B cell (primary cell): ENCODE measurements around the gene INTS12. TPM values are rescaled to one million over a fixed set of nuclear protein-coding genes. Genes with fewer than 3 reads are reported as not detected.

Source experiments
- ATAC-seq: fragments of 200-7000 bp; cut with Tn5 transposase; one replicate; pipeline ENCODE4 v1.10.0; 2021; ENCODE audit warnings: low read depth, mild to moderate bottlenecking, moderate number of reproducible peaks, moderate library complexity
- CTCF ChIA-PET: fragments of 350-600 bp; sonication (Branson Sonifier 250); formaldehyde crosslinking; loops from one replicate; lab custom pipeline; 2021; ENCODE audit warnings: antibody characterized with exemption, inconsistent platforms; lab: Charles Lee
- POLR2A ChIA-PET: fragments of 350-600 bp; sonication (Branson Sonifier 250); formaldehyde crosslinking; loops from one replicate; lab custom pipeline; 2021; ENCODE audit warnings: antibody characterized with exemption; lab: Charles Lee
- DNase-seq: peaks from one replicate; pipeline ENCODE4 v3.0.0; 2013
- H2AFZ ChIP-seq: 2 replicates; pipeline ENCODE4 v1.6.1; 2012; ENCODE audit warnings: mild to moderate bottlenecking, low read depth, low read length; ENCODE audit not compliant: insufficient read depth, poor library complexity, severe bottlenecking
- H3K27ac ChIP-seq, 2 donors: 1 replicate in 1 of 2; 2 replicates in 1 of 2; pipeline ENCODE4 v1.5.1; 2012 to 2013; ENCODE audit warnings: low read length in 2 of 2, mild to moderate bottlenecking in 2 of 2, moderate library complexity in 1 of 2
- H3K27me3 ChIP-seq, 4 experiments: fragments of 200-600 bp in 1 of 4; sonication (generic) in 1 of 4; replicated peaks in 1 of 4; 1 replicate in 2 of 4; 2 replicates in 2 of 4; pipeline versions ENCODE4 v1.6.1 to v1.7.0; 2013 to 2016; ENCODE audit warnings: low read length in 3 of 4, mild to moderate bottlenecking in 2 of 4, mixed read lengths in 1 of 4, moderate library complexity in 1 of 4; ENCODE audit not compliant: insufficient read depth in 4 of 4, control insufficient read depth in 3 of 4; ENCODE audit errors: control extremely low read depth in 1 of 4
- H3K36me3 ChIP-seq, 2 experiments: replicated peaks in 1 of 2; 1 replicate in 1 of 2; 2 replicates in 1 of 2; pipeline versions ENCODE4 v1.6.1 to v1.7.1; 2013; ENCODE audit warnings: low read length in 1 of 2; ENCODE audit not compliant: insufficient read depth in 2 of 2, control insufficient read depth in 1 of 2; ENCODE audit errors: control extremely low read depth in 1 of 2, extremely low read depth in 1 of 2
- H3K4me1 ChIP-seq, 2 donors: fragments of 200-600 bp in 1 of 2; sonication (generic) in 1 of 2; 1 replicate in 1 of 2; 2 replicates in 1 of 2; pipeline versions ENCODE4 v1.5.1 to v1.6.1; 2013 to 2017; ENCODE audit warnings: low read length in 2 of 2; ENCODE audit not compliant: control insufficient read depth in 2 of 2, insufficient read depth in 2 of 2
- H3K4me2 ChIP-seq: replicated peaks from 2 replicates; pipeline ENCODE3; 2012; ENCODE audit warnings: mild to moderate bottlenecking, low read depth, low read length; ENCODE audit not compliant: poor library complexity, severe bottlenecking
- H3K4me3 ChIP-seq, 5 experiments: fragments of 200-600 bp in 1 of 5; sonication (generic) in 1 of 5; 1 replicate in 3 of 5; 2 replicates in 2 of 5; pipeline versions ENCODE4 v1.5.1 to v1.7.0; 2011 to 2016; ENCODE audit warnings: low read length in 4 of 5, mild to moderate bottlenecking in 4 of 5, low read depth in 2 of 5, control low read depth in 1 of 5, moderate library complexity in 1 of 5; ENCODE audit not compliant: insufficient read depth in 1 of 5; ENCODE audit errors: control extremely low read depth in 1 of 5, extremely low read depth in 1 of 5
- H3K79me2 ChIP-seq: fragments of 200-600 bp; sonication (generic); one replicate; pipeline ENCODE4 v1.6.0; 2016; ENCODE audit warnings: low read length; ENCODE audit not compliant: control insufficient read depth, insufficient read depth
- H3K9ac ChIP-seq: fragments of 200-600 bp; sonication (generic); 2 replicates; pipeline ENCODE4 v1.6.1; 2017; ENCODE audit warnings: mild to moderate bottlenecking, low read length, moderate library complexity
- H3K9me3 ChIP-seq, 3 donors: one replicate each; pipeline versions ENCODE4 v1.6.1 to v1.7.1; 2013; ENCODE audit warnings: low read length in 2 of 3; ENCODE audit not compliant: control insufficient read depth in 2 of 3, insufficient read depth in 1 of 3; ENCODE audit errors: control extremely low read depth in 1 of 3
- H4K20me1 ChIP-seq: 2 replicates; pipeline ENCODE4 v1.6.0; 2012; ENCODE audit warnings: mild to moderate bottlenecking, low read length; ENCODE audit not compliant: insufficient read depth, control insufficient read depth, poor library complexity, severe bottlenecking
- H3K27ac Mint-ChIP-seq: one replicate; pipeline ENCODE4 v1.8.0; 2021; ENCODE audit warnings: mixed read lengths
- H3K27me3 Mint-ChIP-seq: one replicate; pipeline ENCODE4 v1.8.0; 2021; ENCODE audit warnings: mixed read lengths
- H3K4me1 Mint-ChIP-seq: one replicate; pipeline ENCODE4 v1.8.0; 2021; ENCODE audit warnings: mixed read lengths
- H3K4me3 Mint-ChIP-seq: one replicate; pipeline ENCODE4 v1.8.0; 2021; ENCODE audit warnings: mixed read lengths
- H3K9me3 Mint-ChIP-seq: one replicate; pipeline ENCODE4 v1.8.0; 2022; ENCODE audit warnings: mixed read lengths; ENCODE audit not compliant: insufficient read depth
- CTCF ChIP-seq: fragments of 200-600 bp; IDR thresholded peaks from one replicate; pipeline ENCODE4 v1.8.0; 2022; ENCODE audit warnings: antibody characterized with exemption, mild to moderate bottlenecking
- EZH2 ChIP-seq: IDR thresholded peaks from 2 replicates; pipeline ENCODE4 v1.6.1; 2012; ENCODE audit warnings: borderline replicate concordance, low read depth, mild to moderate bottlenecking, moderate library complexity, low read length; ENCODE audit not compliant: insufficient read depth, poor library complexity, severe bottlenecking
- WGBS: methylation state at CpG from one replicate; pipeline ENCODE4 v1.1.5; 2013; ENCODE audit warnings: missing lambda C conversion rate; ENCODE audit not compliant: insufficient coverage; 5-methylcytosine and 5-hydroxymethylcytosine counted together
- intact Hi-C: fragments of 100-400 bp; cut with micrococcal nuclease; formaldehyde crosslinking; loops from one replicate; pipeline ENCODE4 v1.10.0; 2022
- polyA plus RNA-seq: library from polyadenylated mRNA; depleted of rRNA; stranded (reverse); fragments of >200 nt; gene quantifications from 2 replicates; pipeline ENCODE4 v1.2.3, GENCODE V29; 2012
- total RNA-seq, 2 donors: library from RNA; stranded (reverse); fragments of 120-200 nt in 1 of 2; gene quantifications; 1 replicate in 1 of 2; 2 replicates in 1 of 2; pipeline versions ENCODE4 v1.2.3 to v1.2.4, GENCODE V29; 2013 to 2022

Gene INTS12
- total and polyA plus RNA-seq, 2 donors (not counting 1 experiment from before 2014, with no cell fraction given): 19.1 to 21.6 TPM

- POLR2A ChIA-PET: no interaction called here
- intact Hi-C loops: no loop called here
These were observed 10.7 kb upstream of the INTS12 start for GRCh38 chr4:105719204-105719603.

More at GRCh38 chr4:105719204-105719603, 10.7 kb upstream of the INTS12 start:
- CTCF ChIA-PET: interaction anchor here (0.7 to 1.8 kb wide), 3 partner anchors 11 to 236 kb away, joined by 3 to 8 read pairs (median 5); partner anchors contain the start of genes GSTCD and INTS12
- no CpG with 5 or more reads among the region's 2 CpGs for WGBS
- no peak overlapping the region for H3K27ac Mint-ChIP-seq
- DNase-seq: no peak
- Histone ChIP-seq H3K79me2 (peaks cover 9% of the 10 kb centered on the region), H2AFZ (no peak overlapping the region), H3K27ac (no peak overlapping the region), H3K4me1 (peaks cover 4 to 7% of the 10 kb centered on the region in 2 donors), H3K4me3 (no peak overlapping the region), H3K9ac (no peak overlapping the region), H3K9me3 (no peaks in the 10 kb centered on the region), H4K20me1 (no peaks in the 10 kb centered on the region), H3K4me2 (no peak overlapping the region), H3K27me3 (no peaks in the 10 kb centered on the region), H3K36me3 (no peaks in the 10 kb centered on the region)
- no peak for TF ChIP-seq EZH2
- TF ChIP-seq CTCF: no peak
- ATAC-seq: no peak
- H3K9me3 Mint-ChIP-seq: no peaks in the 10 kb centered on the region
- no peaks in the 10 kb centered on the region for H3K27me3 Mint-ChIP-seq
- H3K4me3 Mint-ChIP-seq: no peak overlapping the region
- peaks cover 8% of the 10 kb centered on the region for H3K4me1 Mint-ChIP-seq
